ENCODE data around the gene CEACAM16.
"Not testable (repeated sequence)": the region's sequence is repeated elsewhere in the genome, so short reads cannot be mapped to it uniquely, and the experiment has no call there.

CEACAM16 gene

GRCh38 chr19:44714597-44715169 is 15.7 kb downstream of the CEACAM16 start:
- Histone ChIP-seq H3K4me1 (ENCODE audit: low read length) (no peaks in the 10 kb centered on the region), H3K9me3 (ENCODE audit: insufficient read depth, low read length) (peaks cover 9% of the 10 kb centered on the region; the same call in 1 of the 2 replicates), H4K20me1 (ENCODE audit: insufficient read depth, low read length) (no peaks in the 10 kb centered on the region), H3K27ac (ENCODE audit: low read length) (no peak overlapping the region), H2AFZ (ENCODE audit: low read depth, low read length) (no peak overlapping the region), H3K27me3 (ENCODE audit: low read depth, low read length) (peaks cover 13% of the 10 kb centered on the region; the same call in 1 of the 2 replicates), H3K4me3 (ENCODE audit: low read length) (no peak overlapping the region), H3K36me3 (replicated peaks; ENCODE audit: low read depth, low read length) (no peaks in the 10 kb centered on the region), H3K9ac (ENCODE audit: low read length) (no peak overlapping the region), H3K4me2 (ENCODE audit: low read length) (no peak overlapping the region), H3K79me2 (ENCODE audit: low read length) (no peaks in the 10 kb centered on the region)
- TF ChIP-seq CTCF (IDR thresholded peaks at IDR 0.05; ENCODE audit: low read depth, low read length), result no peak
- TF ChIP-seq EZH2phosphoT487 (IDR thresholded peaks at IDR 0.05; ENCODE audit: low read depth), result no peak

GRCh38 chr19:44717603-44718002 is 18.7 kb downstream of the CEACAM16 start:
- no peak overlapping the region for H3K4me2 ChIP-seq (ENCODE audit: low read length)
- no peak overlapping the region for H3K9ac ChIP-seq (ENCODE audit: low read length)
- H2AFZ ChIP-seq (ENCODE audit: low read depth, low read length), result no peak overlapping the region
- H4K20me1 ChIP-seq (ENCODE audit: insufficient read depth, low read length), result no peaks in the 10 kb centered on the region
- no peak overlapping the region for H3K27ac ChIP-seq (ENCODE audit: low read length)
- H3K36me3 ChIP-seq (replicated peaks; ENCODE audit: low read depth, low read length), result no peaks in the 10 kb centered on the region
- peaks cover 20% of the 10 kb centered on the region; the same call in 1 of the 2 replicates for H3K27me3 ChIP-seq (ENCODE audit: low read depth, low read length)
- H3K79me2 ChIP-seq (ENCODE audit: low read length), result no peaks in the 10 kb centered on the region
- TF ChIP-seq EZH2phosphoT487 (IDR thresholded peaks at IDR 0.05; ENCODE audit: low read depth) (no peak), CTCF (IDR thresholded peaks at IDR 0.05; ENCODE audit: low read depth, low read length) (no peak)
- H3K4me1 ChIP-seq (ENCODE audit: low read length), result peaks cover 9% of the 10 kb centered on the region
- H3K9me3 ChIP-seq (ENCODE audit: insufficient read depth, low read length), result peaks cover 9% of the 10 kb centered on the region; the same call in 1 of the 2 replicates
- no peak overlapping the region for H3K4me3 ChIP-seq (ENCODE audit: low read length)

GRCh38 chr19:44718441-44719261 is 19.7 kb downstream of the CEACAM16 start:
- H3K27ac ChIP-seq (ENCODE audit: low read length), result no peak overlapping the region
- H4K20me1 ChIP-seq (ENCODE audit: insufficient read depth, low read length), result no peaks in the 10 kb centered on the region
- TF ChIP-seq EZH2phosphoT487 (IDR thresholded peaks at IDR 0.05; ENCODE audit: low read depth) (no peak), CTCF (IDR thresholded peaks at IDR 0.05; ENCODE audit: low read depth, low read length) (no peak)
- no peaks in the 10 kb centered on the region for H3K36me3 ChIP-seq (replicated peaks; ENCODE audit: low read depth, low read length)
- no peak overlapping the region for H3K4me2 ChIP-seq (ENCODE audit: low read length)
- H3K4me1 ChIP-seq (ENCODE audit: low read length), result peaks cover 10% of the 10 kb centered on the region
- no peaks in the 10 kb centered on the region for H3K79me2 ChIP-seq (ENCODE audit: low read length)
- no peak overlapping the region for H3K9ac ChIP-seq (ENCODE audit: low read length)
- H3K27me3 ChIP-seq (ENCODE audit: low read depth, low read length), result peaks cover 22% of the 10 kb centered on the region; the same call in 1 of the 2 replicates
- H2AFZ ChIP-seq (ENCODE audit: low read depth, low read length), result no peak overlapping the region
- peaks cover 9% of the 10 kb centered on the region; the same call in 1 of the 2 replicates for H3K9me3 ChIP-seq (ENCODE audit: insufficient read depth, low read length)
- H3K4me3 ChIP-seq (ENCODE audit: low read length), result no peak overlapping the region

GRCh38 chr19:44719262-44719701 is 20.3 kb downstream of the CEACAM16 start:
- TF ChIP-seq CTCF (IDR thresholded peaks at IDR 0.05; ENCODE audit: low read depth, low read length) (no peak), EZH2phosphoT487 (IDR thresholded peaks at IDR 0.05; ENCODE audit: low read depth) (no peak)
- H3K36me3 ChIP-seq (replicated peaks; ENCODE audit: low read depth, low read length), result no peaks in the 10 kb centered on the region
- no peaks in the 10 kb centered on the region for H4K20me1 ChIP-seq (ENCODE audit: insufficient read depth, low read length)
- H3K4me1 ChIP-seq (ENCODE audit: low read length), result peaks cover 14% of the 10 kb centered on the region
- H3K27ac ChIP-seq (ENCODE audit: low read length), result no peak overlapping the region
- no peak overlapping the region for H3K9ac ChIP-seq (ENCODE audit: low read length)
- H3K79me2 ChIP-seq (ENCODE audit: low read length), result no peaks in the 10 kb centered on the region
- no peak overlapping the region for H3K4me3 ChIP-seq (ENCODE audit: low read length)
- no peak overlapping the region for H3K4me2 ChIP-seq (ENCODE audit: low read length)
- H2AFZ ChIP-seq (ENCODE audit: low read depth, low read length), result no peak overlapping the region
- peaks cover 24% of the 10 kb centered on the region; the same call in 1 of the 2 replicates for H3K27me3 ChIP-seq (ENCODE audit: low read depth, low read length)
- peaks cover 9% of the 10 kb centered on the region; the same call in 1 of the 2 replicates for H3K9me3 ChIP-seq (ENCODE audit: insufficient read depth, low read length)

GRCh38 chr19:44720396-44720795 is 21.4 kb downstream of the CEACAM16 start:
- H3K9me3 ChIP-seq (ENCODE audit: insufficient read depth, low read length); H3K79me2 ChIP-seq (ENCODE audit: low read length); H3K4me2 ChIP-seq (ENCODE audit: low read length); H4K20me1 ChIP-seq (ENCODE audit: insufficient read depth, low read length); H3K9ac ChIP-seq (ENCODE audit: low read length); H3K36me3 ChIP-seq (replicated peaks; ENCODE audit: low read depth, low read length); H3K4me3 ChIP-seq (ENCODE audit: low read length); H3K27ac ChIP-seq (ENCODE audit: low read length); H2AFZ ChIP-seq (ENCODE audit: low read depth, low read length): not testable (repeated sequence)
- Histone ChIP-seq H3K4me1 (ENCODE audit: low read length) (peaks cover 25% of the 10 kb centered on the region), H3K27me3 (ENCODE audit: low read depth, low read length) (peaks cover 25% of the 10 kb centered on the region)
